ENCODE measurements around the gene G6PD. TPM values are rescaled to one million over a fixed set of nuclear protein-coding genes. Genes with fewer than 3 reads are reported as not detected.

Gene G6PD
- total and polyA plus RNA-seq, 2 of the 8 experiments (the other 6 are each of a cell fraction or from before 2014, with no cell fraction given): 47.3 to 55.1 TPM

GRCh38 chrX:154505734-154506133 is 40.9 kb downstream of the G6PD start:
- FAIRE-seq: no peak
- no peaks in the 10 kb centered on the region for H3K27me3 ChIP-seq (replicated peaks in 1 of 4; ENCODE audit: control insufficient read depth in 3 of 4, extremely low read depth in 1 of 4, insufficient read depth in 3 of 4, low read length in 3 of 4)
- no peak overlapping the region for H4K5ac ChIP-seq (ENCODE audit: insufficient read length, low read depth, low read length)
- DNase-seq (ENCODE audit: low read depth in 1 of 2, low spot score in 2 of 2): no peak
- H3K9ac ChIP-seq (replicated peaks in 1 of 4; ENCODE audit: extremely low read depth in 1 of 4, low read depth in 3 of 4, low read length in 3 of 4): no peak overlapping the region
- H3K9me3 ChIP-seq (ENCODE audit: insufficient read depth in 2 of 2, low read depth in 1 of 2, low read length in 1 of 2): no peaks in the 10 kb centered on the region
- H4K20me1 ChIP-seq (replicated peaks in 1 of 2; ENCODE audit: control insufficient read depth in 1 of 2, insufficient read depth in 2 of 2, low read length in 2 of 2): no peaks in the 10 kb centered on the region
- ChIA-PET CTCF (ENCODE audit: partially characterized antibody) (no interaction called here), POLR2A (ENCODE audit: partially characterized antibody) (interaction anchor here (1.6 kb wide), 1 partner anchor 108 kb away, joined by 4 read pairs; the partner anchor contains the start of gene RPL10)
- H2AFZ ChIP-seq (ENCODE audit: low read length): no peak overlapping the region
- no peak overlapping the region for H2AK5ac ChIP-seq (ENCODE audit: low read depth, low read length)
- H3K14ac ChIP-seq (ENCODE audit: insufficient read length): no peak overlapping the region
- no peak overlapping the region for H3K56ac ChIP-seq (replicated peaks; ENCODE audit: insufficient read length, low read depth, low read length)
- no peaks in the 10 kb centered on the region; a peak in 1 of 8 replicates for H3K36me3 ChIP-seq (ENCODE audit: control insufficient read depth in 2 of 4, insufficient read depth in 4 of 4, low read length in 3 of 4)
- no peaks in the 10 kb centered on the region for H3K23me2 ChIP-seq (ENCODE audit: low read depth, low read length)
- no peak overlapping the region for H3K4me3 ChIP-seq (ENCODE audit: extremely low read depth in 1 of 4, insufficient read depth in 2 of 4, low read depth in 3 of 4, low read length in 4 of 4)
- H2BK15ac ChIP-seq (ENCODE audit: low read length): no peak overlapping the region
- H3K79me1 ChIP-seq (ENCODE audit: low read depth, low read length): no peaks in the 10 kb centered on the region
- H3K79me2 ChIP-seq (ENCODE audit: control insufficient read depth in 1 of 2, insufficient read depth in 2 of 2, low read length in 2 of 2): no peaks in the 10 kb centered on the region
- no peak overlapping the region for H3K4me2 ChIP-seq (ENCODE audit: insufficient read depth in 1 of 2, low read depth in 2 of 2, low read length in 2 of 2)
- WGBS, 2 experiments (ENCODE audit: extremely low coverage in 1 of 2, insufficient coverage in 1 of 2, insufficient read length in 1 of 2, insufficient replicate concordance in 2 of 2, low coverage in 1 of 2, low lambda C conversion rate in 2 of 2, missing lambda C conversion rate in 1 of 2): 97% methylated on average over 10 of the region's 12 CpGs; no CpG with 5 or more reads in 1 of the 2 experiments
- no peak overlapping the region for H4K8ac ChIP-seq (ENCODE audit: extremely low read depth, insufficient read depth, low read length)
- H3K18ac ChIP-seq (ENCODE audit: extremely low read depth, low read length): no peak overlapping the region
- no peaks in the 10 kb centered on the region for H3K4me1 ChIP-seq (replicated peaks in 1 of 4; ENCODE audit: control insufficient read depth in 3 of 4, insufficient read depth in 4 of 4, low read length in 3 of 4)
- H3K4ac ChIP-seq (replicated peaks; ENCODE audit: insufficient read length, low read depth, low read length): no peak overlapping the region
- no peak overlapping the region for H2BK12ac ChIP-seq (ENCODE audit: low read depth, low read length)
- H2BK120ac ChIP-seq (replicated peaks; ENCODE audit: low read depth, low read length): no peak overlapping the region
- no peak overlapping the region for H3K27ac ChIP-seq (ENCODE audit: low read depth, low read length)
- H4K91ac ChIP-seq (replicated peaks; ENCODE audit: insufficient read length, low read length): no peak overlapping the region
- no peak overlapping the region for H3K23ac ChIP-seq (ENCODE audit: insufficient read length)
- H2BK20ac ChIP-seq (ENCODE audit: low read length): no peak overlapping the region
- no peak overlapping the region for H2BK5ac ChIP-seq (ENCODE audit: low read depth, low read length)
- no peak for TF ChIP-seq PHF8 (conservative IDR thresholded peaks at IDR 0.05; ENCODE audit: low read depth, low read length)
- TF ChIP-seq KDM4A (IDR thresholded peaks at IDR 0.05; ENCODE audit: low read depth, low read length, severe bottlenecking): no peak
- TF ChIP-seq GABPA (IDR thresholded peaks at IDR 0.05; ENCODE audit: borderline replicate concordance, insufficient read depth, low read length): no peak
- no peak for TF ChIP-seq POU5F1 (IDR thresholded peaks at IDR 0.05; ENCODE audit: low read depth, low read length)
- TF ChIP-seq CHD2 (IDR thresholded peaks at IDR 0.05; ENCODE audit: low read length): no peak
- no peak for TF ChIP-seq SIN3A (conservative IDR thresholded peaks at IDR 0.05 in 1 of 2, IDR thresholded peaks at IDR 0.05 in 1 of 2; ENCODE audit: low read depth in 1 of 2, low read length in 2 of 2)
- TF ChIP-seq ZNF274 (IDR thresholded peaks at IDR 0.05; ENCODE audit: borderline replicate concordance, extremely low read depth, low read length): no peak
- TF ChIP-seq JUN (IDR thresholded peaks at IDR 0.05; ENCODE audit: low read depth, low read length): no peak
- TF ChIP-seq ASH2L (IDR thresholded peaks at IDR 0.05; ENCODE audit: low read length): no peak
- no peak for TF ChIP-seq RFX5 (IDR thresholded peaks at IDR 0.05; ENCODE audit: borderline replicate concordance, low read depth, low read length)
- no peak for TF ChIP-seq KDM1A (IDR thresholded peaks at IDR 0.05; ENCODE audit: borderline replicate concordance, low read length)
- no peak for TF ChIP-seq SP4 (IDR thresholded peaks at IDR 0.05; ENCODE audit: low read length)
- no peak for TF ChIP-seq MAX (IDR thresholded peaks at IDR 0.05)
- no peak for TF ChIP-seq SRF (IDR thresholded peaks at IDR 0.05; ENCODE audit: low read depth, low read length)
- no peak for TF ChIP-seq EZH2 (IDR thresholded peaks at IDR 0.05; ENCODE audit: low read depth, low read length, severe bottlenecking)

All from H1 (cell line).